Measurements from ENCODE around the gene ZNF740.

The ZNF740 gene

GRCh38 chr12:53230108-53230845 lies 49.8 kb downstream of the ZNF740 start:
- DNase-seq, result no peak

GRCh38 chr12:53231671-53231920 lies 51.1 kb downstream of the ZNF740 start:
- no peak for DNase-seq

- DNase-seq, result no peak
These were observed 51.6 kb downstream of the ZNF740 start, which contains the start of gene RARG for GRCh38 chr12:53231921-53232645. Gene RARG (minus strand): TSS chr12:53232209. CDS start chr12:53227545, 4,664 bp downstream.

GRCh38 chr12:53232646-53233461 lies 52.3 kb downstream of the ZNF740 start:
- DNase-seq, result no peak

- no peak for DNase-seq
These were observed 53.2 kb downstream of the ZNF740 start for GRCh38 chr12:53233671-53234121.

- no peak for DNase-seq
These were observed 53.9 kb downstream of the ZNF740 start for GRCh38 chr12:53234271-53234914.

- no peak for DNase-seq
These were observed 54.6 kb downstream of the ZNF740 start for GRCh38 chr12:53235164-53235563.

- DNase-seq, result no peak
These were observed 55.4 kb downstream of the ZNF740 start for GRCh38 chr12:53235742-53236442.

- no peak for DNase-seq
These were observed 56.1 kb downstream of the ZNF740 start for GRCh38 chr12:53236443-53237111.

GRCh38 chr12:53239643-53240258 lies 59.2 kb downstream of the ZNF740 start:
- DNase-seq, result no peak

GRCh38 chr12:53241623-53242412 lies 61.3 kb downstream of the ZNF740 start:
- DNase-seq, result no peak

- DNase-seq, result no peak
These were observed 63.8 kb downstream of the ZNF740 start for GRCh38 chr12:53244337-53244736.

All from SIG-M5 (cell line).